ENCODE data around the gene HSPB1. TPM values are rescaled to one million over a fixed set of nuclear protein-coding genes. Genes with fewer than 3 reads are reported as not detected.
"Not testable (repeated sequence)": the region's sequence is repeated elsewhere in the genome, so short reads cannot be mapped to it uniquely, and the experiment has no call there.

The HSPB1 gene
- total RNA-seq, 2 donors from 2014 or later: 39.7 to 42.0 TPM

- Mint-ChIP-seq H3K4me1 (ENCODE audit: low read depth) (peaks cover 36% of the 10 kb centered on the region), H3K27me3 (ENCODE audit: low read depth) (no peaks in the 10 kb centered on the region), H3K4me3 (peak overlapping the region; percentile 82 to 83), H3K9me3 (no peaks in the 10 kb centered on the region), H3K36me3 (ENCODE audit: insufficient read depth in 2 of 2) (peaks cover 2% of the 10 kb centered on the region in 2 donors), H3K27ac (peak overlapping the region; percentile 82)
- peak; percentile 81 for DNase-seq
- peak; percentile 55 to 58 for ATAC-seq (replicated peaks in 1 of 2)
Measured at GRCh38 chr7:76318488-76319353, 16.2 kb downstream of the HSPB1 start.

GRCh38 chr7:76325092-76325491 is 22.6 kb downstream of the HSPB1 start:
- no peak overlapping the region for H3K27ac Mint-ChIP-seq
- DNase-seq: no peak
- H3K27me3 Mint-ChIP-seq (ENCODE audit: low read depth): no peaks in the 10 kb centered on the region
- H3K36me3 Mint-ChIP-seq (ENCODE audit: insufficient read depth in 2 of 2): peaks cover 9 to 19% of the 10 kb centered on the region in 2 donors
- H3K9me3 Mint-ChIP-seq: no peaks in the 10 kb centered on the region
- no peak for ATAC-seq (replicated peaks in 1 of 2)
- peaks cover 21% of the 10 kb centered on the region for H3K4me1 Mint-ChIP-seq (ENCODE audit: low read depth)
- H3K4me3 Mint-ChIP-seq: no peak overlapping the region

DNA sequence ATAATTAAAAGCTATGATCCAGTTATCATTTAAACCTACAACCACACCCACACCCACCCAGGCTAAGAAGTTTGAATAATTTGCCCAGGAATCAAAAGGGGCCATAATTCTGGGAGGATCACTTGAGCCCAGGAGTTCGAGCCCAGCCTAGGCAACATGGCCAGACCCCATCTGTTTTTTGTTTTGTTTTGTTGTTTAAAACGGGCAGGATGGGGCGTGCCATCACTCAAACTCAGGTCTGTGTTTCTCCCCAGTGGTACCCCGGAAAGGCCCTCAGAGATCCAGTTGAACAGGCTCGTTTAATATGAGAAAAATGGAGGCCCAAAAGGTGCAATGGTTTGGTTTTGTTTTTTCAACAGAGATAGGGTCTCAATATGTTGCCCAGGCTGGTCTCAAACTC is 23.3 kb downstream of the HSPB1 start:
- Mint-ChIP-seq H3K9me3 (no peaks in the 10 kb centered on the region), H3K36me3 (ENCODE audit: insufficient read depth in 2 of 2) (peaks cover 9 to 18% of the 10 kb centered on the region in 2 donors), H3K27ac (no peak overlapping the region), H3K27me3 (ENCODE audit: low read depth) (no peaks in the 10 kb centered on the region), H3K4me1 (ENCODE audit: low read depth) (peaks cover 26% of the 10 kb centered on the region), H3K4me3 (no peak overlapping the region)
- DNase-seq (no peak), ATAC-seq (replicated peaks in 1 of 2) (no peak)

GRCh38 chr7:76326646-76327233 is 24.3 kb downstream of the HSPB1 start:
- peaks cover 26% of the 10 kb centered on the region for H3K4me1 Mint-ChIP-seq (ENCODE audit: low read depth)
- ATAC-seq (replicated peaks in 1 of 2) (no peak), DNase-seq (no peak)
- no peaks in the 10 kb centered on the region for H3K9me3 Mint-ChIP-seq
- no peaks in the 10 kb centered on the region for H3K27me3 Mint-ChIP-seq (ENCODE audit: low read depth)
- H3K4me3 Mint-ChIP-seq: no peak overlapping the region
- peaks cover 9 to 18% of the 10 kb centered on the region in 2 donors for H3K36me3 Mint-ChIP-seq (ENCODE audit: insufficient read depth in 2 of 2)
- no peak overlapping the region for H3K27ac Mint-ChIP-seq

- ATAC-seq (replicated peaks in 1 of 2) (peak; percentile 77 to 83), DNase-seq (no peak)
- H3K9me3 Mint-ChIP-seq: no peaks in the 10 kb centered on the region
- H3K4me1 Mint-ChIP-seq (ENCODE audit: low read depth): peaks cover 26% of the 10 kb centered on the region
- peaks cover 9 to 18% of the 10 kb centered on the region in 2 donors for H3K36me3 Mint-ChIP-seq (ENCODE audit: insufficient read depth in 2 of 2)
- peak overlapping the region; percentile 74 for H3K27ac Mint-ChIP-seq
- no peak overlapping the region for H3K4me3 Mint-ChIP-seq
- H3K27me3 Mint-ChIP-seq (ENCODE audit: low read depth): no peaks in the 10 kb centered on the region
Measured at GRCh38 chr7:76327610-76328009, 25.1 kb downstream of the HSPB1 start.

DNA sequence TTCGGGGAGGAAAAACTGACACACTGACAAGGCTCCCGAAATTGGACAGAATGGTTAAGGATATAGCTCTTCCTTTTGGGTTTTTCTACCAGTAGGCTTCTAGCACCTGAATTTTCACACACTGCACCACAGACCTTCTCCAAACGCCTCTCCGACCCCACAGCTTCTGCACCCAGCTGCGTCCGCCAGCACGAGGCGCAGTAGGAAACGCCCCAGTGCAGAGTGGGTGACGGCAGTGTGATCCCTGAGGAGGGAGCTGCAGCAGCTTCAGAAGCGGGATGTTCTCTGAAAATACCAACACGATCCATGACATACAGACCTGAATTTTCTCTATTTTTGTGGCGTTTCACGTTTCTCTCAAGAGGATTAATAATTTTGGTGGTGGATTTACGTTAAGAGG is 25.9 kb downstream of the HSPB1 start:
- H3K27me3 Mint-ChIP-seq (ENCODE audit: low read depth): no peaks in the 10 kb centered on the region
- peaks cover 28% of the 10 kb centered on the region for H3K4me1 Mint-ChIP-seq (ENCODE audit: low read depth)
- peak overlapping the region; percentile 74 for H3K27ac Mint-ChIP-seq
- ATAC-seq (replicated peaks in 1 of 2): no peak
- no peak for DNase-seq
- H3K36me3 Mint-ChIP-seq (ENCODE audit: insufficient read depth in 2 of 2): peaks cover 9 to 18% of the 10 kb centered on the region in 2 donors
- H3K4me3 Mint-ChIP-seq: no peak overlapping the region
- no peaks in the 10 kb centered on the region for H3K9me3 Mint-ChIP-seq

DNA sequence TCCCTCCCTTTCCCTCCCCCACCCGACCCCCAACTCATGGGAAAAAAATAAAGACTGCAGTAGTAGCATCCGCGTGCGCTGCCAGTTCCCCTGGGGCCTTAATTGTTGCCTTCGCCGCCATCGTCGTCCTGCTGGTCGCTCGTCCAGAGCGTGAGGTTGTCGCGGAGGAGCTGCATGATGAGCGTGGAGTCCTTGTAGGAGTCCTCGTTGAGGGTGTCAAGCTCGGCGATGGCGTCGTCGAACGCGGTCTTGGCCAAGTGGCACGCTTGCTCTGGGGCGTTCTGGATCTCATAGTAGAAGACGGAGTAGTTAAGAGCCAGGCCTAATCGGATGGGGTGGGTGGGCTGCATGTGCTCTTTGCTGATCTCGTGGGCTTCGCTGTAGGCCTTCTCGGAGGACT is 27.0 kb downstream of the HSPB1 start:
- H3K27me3 Mint-ChIP-seq (ENCODE audit: low read depth): no peaks in the 10 kb centered on the region
- peaks cover 33% of the 10 kb centered on the region for H3K4me1 Mint-ChIP-seq (ENCODE audit: low read depth)
- DNase-seq (no peak), ATAC-seq (replicated peaks in 1 of 2) (no peak)
- peaks cover 9 to 21% of the 10 kb centered on the region in 2 donors for H3K36me3 Mint-ChIP-seq (ENCODE audit: insufficient read depth in 2 of 2)
- H3K4me3 Mint-ChIP-seq: no peak overlapping the region
- H3K9me3 Mint-ChIP-seq: no peaks in the 10 kb centered on the region
- H3K27ac Mint-ChIP-seq: no peak overlapping the region

- Mint-ChIP-seq H3K4me1 (ENCODE audit: low read depth) (peaks cover 33% of the 10 kb centered on the region), H3K9me3 (no peaks in the 10 kb centered on the region), H3K36me3 (ENCODE audit: insufficient read depth in 2 of 2) (peaks cover 9 to 20% of the 10 kb centered on the region in 2 donors), H3K27ac (no peak overlapping the region), H3K4me3 (no peak overlapping the region), H3K27me3 (ENCODE audit: low read depth) (no peaks in the 10 kb centered on the region)
- ATAC-seq (replicated peaks in 1 of 2) (no peak), DNase-seq (no peak)
Measured at GRCh38 chr7:76330261-76330660, 27.8 kb downstream of the HSPB1 start.

DNA sequence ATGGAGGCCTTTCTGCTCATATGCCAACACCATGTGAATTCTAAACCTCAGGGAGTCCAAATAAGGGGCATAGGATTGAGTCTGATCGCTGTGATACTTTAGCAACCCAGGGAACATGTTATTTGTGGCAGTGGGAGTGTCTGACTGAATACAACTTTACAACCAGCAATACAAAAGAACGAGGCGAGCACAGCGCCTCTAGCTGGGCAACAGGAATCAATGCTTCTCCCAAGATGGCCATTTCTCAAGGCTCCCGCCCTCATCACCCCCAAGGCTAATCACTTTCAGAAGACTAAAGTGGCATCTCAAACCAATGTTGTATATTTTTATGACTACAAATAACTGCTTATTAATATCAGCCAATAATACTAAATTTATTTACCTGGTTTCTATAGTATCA is 28.2 kb downstream of the HSPB1 start:
- Mint-ChIP-seq H3K27ac (no peak overlapping the region), H3K9me3 (no peaks in the 10 kb centered on the region), H3K4me1 (ENCODE audit: low read depth) (peaks cover 33% of the 10 kb centered on the region)

DNA sequence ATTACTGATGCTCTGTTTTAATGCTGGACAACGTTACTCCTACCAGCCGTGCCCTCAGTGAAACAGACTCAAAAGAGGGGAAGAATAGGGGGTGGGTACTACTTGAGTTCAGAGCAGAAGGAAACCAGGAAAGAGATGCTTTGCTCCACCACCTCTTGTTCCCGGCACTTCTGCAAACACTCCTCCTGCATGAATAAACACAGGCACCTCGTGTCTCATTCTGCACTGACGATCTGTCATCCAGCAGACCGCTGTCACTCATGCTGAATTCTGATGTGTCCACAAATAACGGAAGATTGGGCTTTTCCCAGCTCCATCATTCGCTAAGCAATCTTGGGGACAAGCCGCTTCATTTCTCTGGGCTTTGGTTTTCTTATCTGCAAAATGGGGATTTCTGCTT is 29.6 kb downstream of the HSPB1 start:
- no peak for ATAC-seq (replicated peaks in 1 of 2)
- Mint-ChIP-seq H3K9me3 (no peaks in the 10 kb centered on the region), H3K36me3 (ENCODE audit: insufficient read depth in 2 of 2) (peaks cover 6 to 13% of the 10 kb centered on the region in 2 donors), H3K27me3 (ENCODE audit: low read depth) (no peaks in the 10 kb centered on the region), H3K27ac (no peak overlapping the region), H3K4me1 (ENCODE audit: low read depth) (peaks cover 33% of the 10 kb centered on the region), H3K4me3 (no peak overlapping the region)
- no peak for DNase-seq

More for the DNA sequence above, 28.2 kb downstream of the HSPB1 start:
- DNase-seq (no peak), ATAC-seq (replicated peaks in 1 of 2) (no peak)
- H3K27me3 Mint-ChIP-seq (ENCODE audit: low read depth): no peaks in the 10 kb centered on the region
- H3K4me3 Mint-ChIP-seq: no peak overlapping the region
- peaks cover 9 to 18% of the 10 kb centered on the region in 2 donors for H3K36me3 Mint-ChIP-seq (ENCODE audit: insufficient read depth in 2 of 2)

DNA sequence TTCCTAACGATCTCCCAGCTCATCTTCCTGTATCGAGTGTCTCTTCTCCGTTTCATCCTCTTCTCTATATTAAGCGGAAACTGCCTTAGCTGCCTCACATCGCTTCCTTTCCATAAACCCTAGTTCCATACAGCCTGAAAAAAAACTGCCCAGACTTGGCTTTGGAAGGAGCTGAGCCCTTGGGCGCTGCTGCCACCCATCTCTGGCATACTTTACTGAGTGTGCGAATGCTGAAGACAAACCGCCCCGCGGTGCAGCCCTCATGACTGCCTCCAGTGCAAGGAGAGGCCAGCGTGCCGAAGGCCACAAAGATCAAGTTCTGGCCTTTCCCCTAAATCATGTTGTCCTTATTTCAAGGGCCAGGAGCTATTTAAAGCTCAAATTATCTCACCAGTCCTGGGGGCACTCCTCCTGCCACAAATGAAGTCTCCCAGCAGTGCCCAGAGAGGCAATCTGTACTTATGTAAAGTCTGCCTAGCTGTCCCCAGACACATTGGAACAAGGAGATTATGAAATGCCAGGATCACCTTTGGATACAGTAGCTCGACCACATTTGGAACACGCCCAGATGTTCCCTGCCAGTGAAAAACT is 31.1 kb downstream of the HSPB1 start:
- ATAC-seq (replicated peaks in 1 of 2) (no peak), DNase-seq (no peak)
- Mint-ChIP-seq H3K27ac (peak overlapping the region; percentile 20), H3K9me3 (no peaks in the 10 kb centered on the region), H3K4me3 (no peak overlapping the region), H3K36me3 (ENCODE audit: insufficient read depth in 2 of 2) (peaks cover 6 to 12% of the 10 kb centered on the region in 2 donors), H3K4me1 (ENCODE audit: low read depth) (peaks cover 37% of the 10 kb centered on the region), H3K27me3 (ENCODE audit: low read depth) (no peaks in the 10 kb centered on the region)

- Mint-ChIP-seq H3K36me3 (ENCODE audit: insufficient read depth in 2 of 2) (peaks cover 6 to 13% of the 10 kb centered on the region in 2 donors), H3K27me3 (ENCODE audit: low read depth) (no peaks in the 10 kb centered on the region), H3K27ac (no peak overlapping the region), H3K9me3 (no peaks in the 10 kb centered on the region), H3K4me1 (ENCODE audit: low read depth) (peaks cover 36% of the 10 kb centered on the region), H3K4me3 (no peak overlapping the region)
- ATAC-seq (replicated peaks in 1 of 2) (no peak), DNase-seq (no peak)
Measured at GRCh38 chr7:76334320-76334967, 32.0 kb downstream of the HSPB1 start.

DNA sequence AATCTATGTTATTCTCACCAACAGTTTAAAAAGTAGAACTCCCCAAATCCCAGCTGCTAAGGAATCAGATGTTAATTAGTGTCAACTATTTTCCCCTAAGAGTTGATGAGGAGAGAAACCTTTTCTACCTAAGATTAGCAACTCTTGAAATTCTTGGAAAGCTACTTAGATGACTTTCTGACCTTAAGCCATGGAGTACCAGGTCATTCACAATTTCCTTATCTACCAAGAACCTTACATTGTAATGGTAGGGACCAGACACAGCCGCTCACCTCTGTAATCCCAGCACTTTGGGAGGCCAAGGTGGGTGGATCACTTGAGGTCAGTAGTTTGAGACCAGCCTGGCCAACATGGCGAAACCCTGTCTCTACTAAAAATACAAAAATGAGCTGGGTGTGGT is 32.9 kb downstream of the HSPB1 start:
- H3K4me3 Mint-ChIP-seq, H3K27ac Mint-ChIP-seq: not testable (repeated sequence)
- H3K4me1 Mint-ChIP-seq (ENCODE audit: low read depth): peaks cover 38% of the 10 kb centered on the region

More for the DNA sequence above, 32.9 kb downstream of the HSPB1 start:
- not testable (repeated sequence) for H3K27me3 Mint-ChIP-seq (ENCODE audit: low read depth); DNase-seq; ATAC-seq (replicated peaks in 1 of 2); H3K9me3 Mint-ChIP-seq
- H3K36me3 Mint-ChIP-seq (ENCODE audit: insufficient read depth in 2 of 2): peaks cover 0 to 16% of the 10 kb centered on the region in 2 donors
